Loucy (cell line): ENCODE results near the gene SDK1.

Experiments used
- H2AFZ ChIP-seq: fragments of 200-600 bp; sonication (generic); 2 replicates; pipeline ENCODE4 v1.6.0; 2016; ENCODE audit warnings: antibody characterized with exemption, mild to moderate bottlenecking, low read length, moderate library complexity
- H3F3A ChIP-seq: fragments of 200-600 bp; 2 replicates; pipeline ENCODE4 v1.6.0; 2016; ENCODE audit warnings: antibody characterized with exemption, low read depth, mild to moderate bottlenecking
- H3K27me3 ChIP-seq: fragments of 200-600 bp; sonication (generic); 2 replicates; pipeline ENCODE4 v1.6.1; 2014; ENCODE audit warnings: low read length, mild to moderate bottlenecking; ENCODE audit not compliant: insufficient read depth, poor library complexity, severe bottlenecking
- H3K36me3 ChIP-seq: fragments of 200-600 bp; sonication (generic); 2 replicates; pipeline ENCODE4 v1.6.1; 2016; ENCODE audit warnings: low read length; ENCODE audit not compliant: insufficient read depth
- H3K4me1 ChIP-seq: fragments of 200-600 bp; sonication (generic); 2 replicates; pipeline ENCODE4 v1.5.1; 2014; ENCODE audit warnings: low read length, mild to moderate bottlenecking; ENCODE audit not compliant: insufficient read depth, poor library complexity, severe bottlenecking
- H3K4me2 ChIP-seq: fragments of 200-600 bp; sonication (generic); 2 replicates; pipeline ENCODE4 v1.6.0; 2014; ENCODE audit warnings: antibody characterized with exemption, low read length, low read depth, mild to moderate bottlenecking; ENCODE audit not compliant: poor library complexity, severe bottlenecking
- H3K4me3 ChIP-seq: fragments of 200-600 bp; sonication (generic); 2 replicates; pipeline ENCODE4 v1.5.1; 2014; ENCODE audit warnings: low read length, mild to moderate bottlenecking, mixed read lengths; ENCODE audit not compliant: poor library complexity, severe bottlenecking
- H3K79me2 ChIP-seq: fragments of 200-600 bp; sonication (generic); 2 replicates; pipeline ENCODE4 v1.6.1; 2014; ENCODE audit warnings: low read length; ENCODE audit not compliant: insufficient read depth
- H3K9ac ChIP-seq: fragments of 200-600 bp; sonication (generic); 2 replicates; pipeline ENCODE4 v1.6.0; 2014; ENCODE audit warnings: mild to moderate bottlenecking, low read depth, low read length, moderate library complexity; ENCODE audit not compliant: poor library complexity, severe bottlenecking
- H3K9me2 ChIP-seq: fragments of 200-600 bp; sonication (generic); replicated peaks from 2 replicates; pipeline ENCODE4 v1.6.1; 2016; ENCODE audit warnings: low read depth, low read length, mixed read lengths
- H3K9me3 ChIP-seq: fragments of 200-600 bp; sonication (generic); 2 replicates; pipeline ENCODE4 v1.6.1; 2014; ENCODE audit warnings: mild to moderate bottlenecking, antibody characterized with exemption, low read length, low read depth; ENCODE audit not compliant: insufficient read depth
- H4K20me1 ChIP-seq: fragments of 200-600 bp; sonication (generic); 2 replicates; pipeline ENCODE4 v1.6.0; 2014; ENCODE audit warnings: antibody characterized with exemption, low read length, mild to moderate bottlenecking; ENCODE audit not compliant: insufficient read depth, poor library complexity, severe bottlenecking
- CTCF ChIP-seq: fragments of 200-600 bp; sonication (generic); conservative IDR thresholded peaks from 2 replicates; pipeline ENCODE4 v1.5.1; 2014; ENCODE audit warnings: mild to moderate bottlenecking, antibody characterized with exemption, low read length
- EZH2phosphoT487 ChIP-seq: fragments of 200-600 bp; IDR thresholded peaks from 2 replicates; pipeline ENCODE4 v1.6.1; 2018; ENCODE audit warnings: antibody characterized with exemption, mild to moderate bottlenecking, moderate library complexity, borderline replicate concordance

SDK1 gene

GRCh38 chr7:4115442-4115841 lies 814.4 kb downstream of the SDK1 start:
- Histone ChIP-seq H3K27me3 (no peaks in the 10 kb centered on the region), H3F3A (no peaks in the 10 kb centered on the region)

GRCh38 chr7:4115941-4116610 lies 815.0 kb downstream of the SDK1 start:
- Histone ChIP-seq H3K4me2 (no peak overlapping the region), H2AFZ (no peak overlapping the region), H3K79me2 (no peaks in the 10 kb centered on the region), H3K27me3 (no peaks in the 10 kb centered on the region), H3F3A (no peaks in the 10 kb centered on the region), H3K4me3 (no peak overlapping the region), H3K9me3 (peaks cover 30% of the 10 kb centered on the region), H3K9me2 (no peaks in the 10 kb centered on the region), H4K20me1 (no peaks in the 10 kb centered on the region), H3K4me1 (no peaks in the 10 kb centered on the region), H3K36me3 (no peaks in the 10 kb centered on the region), H3K9ac (no peak overlapping the region)
- no peak for TF ChIP-seq CTCF
- no peak for TF ChIP-seq EZH2phosphoT487

More at GRCh38 chr7:4115442-4115841, 814.4 kb downstream of the SDK1 start:
- H3K79me2 ChIP-seq = no peaks in the 10 kb centered on the region
- no peak overlapping the region for H3K4me2 ChIP-seq
- H4K20me1 ChIP-seq = no peaks in the 10 kb centered on the region
- H3K4me3 ChIP-seq = no peak overlapping the region
- TF ChIP-seq CTCF (no peak), EZH2phosphoT487 (no peak)
- no peaks in the 10 kb centered on the region for H3K4me1 ChIP-seq
- H2AFZ ChIP-seq = no peak overlapping the region
- H3K9me3 ChIP-seq = peaks cover 29% of the 10 kb centered on the region
- H3K9me2 ChIP-seq = no peaks in the 10 kb centered on the region
- no peak overlapping the region for H3K9ac ChIP-seq
- no peaks in the 10 kb centered on the region for H3K36me3 ChIP-seq

DNA sequence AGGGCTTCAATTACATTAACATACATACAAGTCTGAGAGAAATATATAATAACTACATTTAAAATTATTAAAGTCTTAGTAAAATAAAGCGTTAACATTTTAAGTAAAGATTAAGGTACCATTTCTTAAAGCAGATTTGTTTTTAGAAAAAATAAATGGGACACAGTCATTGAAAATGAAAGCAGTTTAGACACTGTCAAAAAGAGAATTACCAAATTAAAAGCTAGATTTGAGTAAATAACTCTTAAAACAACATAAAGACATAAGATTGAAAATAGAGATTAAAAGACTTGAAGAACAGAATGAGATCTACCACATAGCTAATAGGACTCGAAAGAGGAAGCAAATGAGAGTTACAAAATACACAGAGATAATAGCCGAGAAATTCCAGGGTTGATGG lies 818.8 kb downstream of the SDK1 start:
- Histone ChIP-seq H3K9me3 (peaks cover 35% of the 10 kb centered on the region), H3K79me2 (no peaks in the 10 kb centered on the region), H3F3A (no peaks in the 10 kb centered on the region), H3K4me1 (no peaks in the 10 kb centered on the region), H3K27me3 (no peaks in the 10 kb centered on the region), H4K20me1 (no peaks in the 10 kb centered on the region), H3K9ac (no peak overlapping the region), H3K4me3 (no peak overlapping the region), H3K36me3 (no peaks in the 10 kb centered on the region), H2AFZ (no peak overlapping the region), H3K4me2 (no peak overlapping the region), H3K9me2 (no peaks in the 10 kb centered on the region)
- TF ChIP-seq EZH2phosphoT487 (no peak), CTCF (no peak)
